ENCODE measurements around the gene PJA2. TPM values are rescaled to one million over a fixed set of nuclear protein-coding genes. Genes with fewer than 3 reads are reported as not detected.

PJA2 gene
- total RNA-seq, 1 experiment from 2014 or later = 54.4 TPM

DNA sequence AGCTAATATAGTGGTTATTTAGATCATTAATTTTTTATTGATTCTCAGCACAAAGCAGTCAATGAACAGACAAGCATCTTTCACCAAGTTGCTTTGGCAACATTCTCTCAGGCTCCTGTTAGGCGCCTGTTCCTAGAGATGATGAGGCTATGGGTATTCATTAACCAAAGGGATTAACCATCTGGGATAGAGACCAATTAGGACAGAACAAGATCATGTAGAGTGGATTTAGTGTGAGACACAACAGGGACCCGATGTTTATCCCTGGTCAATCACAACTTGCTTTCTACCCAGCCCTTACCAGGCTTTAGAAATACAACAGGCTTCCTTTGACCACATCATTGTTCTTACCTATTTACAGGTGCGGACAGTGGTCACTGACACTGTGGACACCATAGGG, 82.2 kb downstream of the PJA2 start:
- H3K4me1 Mint-ChIP-seq (ENCODE audit: insufficient read depth, unreplicated experiment) = no peaks in the 10 kb centered on the region
- peaks cover 10% of the 10 kb centered on the region for H3K36me3 Mint-ChIP-seq (ENCODE audit: insufficient read depth, unreplicated experiment)
- H3K9me3 Mint-ChIP-seq (ENCODE audit: unreplicated experiment) = no peaks in the 10 kb centered on the region
- no peak overlapping the region for H3K27ac Mint-ChIP-seq (ENCODE audit: low read depth, unreplicated experiment)
- no TSS peak for BruUV-seq (replicated peaks)
- ChIA-PET CTCF (no interaction called here), POLR2A (interaction anchor here (1.2 kb wide), 1 partner anchor 579 kb away, joined by 3 read pairs; the partner anchor contains the start of gene FER)
- DNase-seq (ENCODE audit: unreplicated experiment) = no peak
- intact Hi-C loops (cut with micrococcal nuclease) = no loop called here
- no peaks in the 10 kb centered on the region for H3K27me3 Mint-ChIP-seq (ENCODE audit: insufficient read depth, unreplicated experiment)
- TF ChIP-seq, protein P1, sequence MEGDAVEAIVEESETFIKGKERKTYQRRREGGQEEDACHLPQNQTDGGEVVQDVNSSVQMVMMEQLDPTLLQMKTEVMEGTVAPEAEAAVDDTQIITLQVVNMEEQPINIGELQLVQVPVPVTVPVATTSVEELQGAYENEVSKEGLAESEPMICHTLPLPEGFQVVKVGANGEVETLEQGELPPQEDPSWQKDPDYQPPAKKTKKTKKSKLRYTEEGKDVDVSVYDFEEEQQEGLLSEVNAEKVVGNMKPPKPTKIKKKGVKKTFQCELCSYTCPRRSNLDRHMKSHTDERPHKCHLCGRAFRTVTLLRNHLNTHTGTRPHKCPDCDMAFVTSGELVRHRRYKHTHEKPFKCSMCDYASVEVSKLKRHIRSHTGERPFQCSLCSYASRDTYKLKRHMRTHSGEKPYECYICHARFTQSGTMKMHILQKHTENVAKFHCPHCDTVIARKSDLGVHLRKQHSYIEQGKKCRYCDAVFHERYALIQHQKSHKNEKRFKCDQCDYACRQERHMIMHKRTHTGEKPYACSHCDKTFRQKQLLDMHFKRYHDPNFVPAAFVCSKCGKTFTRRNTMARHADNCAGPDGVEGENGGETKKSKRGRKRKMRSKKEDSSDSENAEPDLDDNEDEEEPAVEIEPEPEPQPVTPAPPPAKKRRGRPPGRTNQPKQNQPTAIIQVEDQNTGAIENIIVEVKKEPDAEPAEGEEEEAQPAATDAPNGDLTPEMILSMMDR (IDR thresholded peaks at IDR 0.05; ENCODE audit: unreplicated experiment) = no peak
- H3K4me3 Mint-ChIP-seq (ENCODE audit: unreplicated experiment) = no peak overlapping the region

DNA sequence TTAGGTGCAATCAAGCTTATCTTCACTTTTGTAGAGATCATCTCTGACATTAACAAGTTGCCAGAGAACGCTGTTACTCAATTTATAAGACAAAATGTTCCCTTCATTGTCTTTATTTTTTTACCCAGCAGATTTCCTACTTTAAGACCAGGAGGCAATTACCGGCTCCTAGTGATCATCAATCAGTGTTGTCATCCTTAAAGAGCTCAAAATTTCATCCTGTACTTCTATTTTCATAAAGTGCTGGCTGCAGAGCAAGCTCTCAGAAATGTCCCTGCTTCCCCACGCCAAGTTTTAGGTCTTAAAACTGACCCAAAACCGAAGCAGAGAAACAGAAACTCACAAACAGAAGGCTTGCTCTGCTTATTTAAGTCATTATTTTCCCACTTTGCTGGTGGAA, 82.9 kb downstream of the PJA2 start:
- ChIA-PET POLR2A (interaction anchor here (1.2 kb wide), 1 partner anchor 579 kb away, joined by 3 read pairs; the partner anchor contains the start of gene FER), CTCF (no interaction called here)
- intact Hi-C loops (cut with micrococcal nuclease) = no loop called here
- BruUV-seq (replicated peaks) = no TSS peak
- no peak overlapping the region for H3K4me3 Mint-ChIP-seq (ENCODE audit: unreplicated experiment)
- DNase-seq (ENCODE audit: unreplicated experiment) = no peak
- no peaks in the 10 kb centered on the region for H3K4me1 Mint-ChIP-seq (ENCODE audit: insufficient read depth, unreplicated experiment)
- no peaks in the 10 kb centered on the region for H3K9me3 Mint-ChIP-seq (ENCODE audit: unreplicated experiment)
- peaks cover 10% of the 10 kb centered on the region for H3K36me3 Mint-ChIP-seq (ENCODE audit: insufficient read depth, unreplicated experiment)
- H3K27me3 Mint-ChIP-seq (ENCODE audit: insufficient read depth, unreplicated experiment) = no peaks in the 10 kb centered on the region
- TF ChIP-seq, protein P1 (IDR thresholded peaks at IDR 0.05; ENCODE audit: unreplicated experiment) = no peak
- no peak overlapping the region for H3K27ac Mint-ChIP-seq (ENCODE audit: low read depth, unreplicated experiment)

DNA sequence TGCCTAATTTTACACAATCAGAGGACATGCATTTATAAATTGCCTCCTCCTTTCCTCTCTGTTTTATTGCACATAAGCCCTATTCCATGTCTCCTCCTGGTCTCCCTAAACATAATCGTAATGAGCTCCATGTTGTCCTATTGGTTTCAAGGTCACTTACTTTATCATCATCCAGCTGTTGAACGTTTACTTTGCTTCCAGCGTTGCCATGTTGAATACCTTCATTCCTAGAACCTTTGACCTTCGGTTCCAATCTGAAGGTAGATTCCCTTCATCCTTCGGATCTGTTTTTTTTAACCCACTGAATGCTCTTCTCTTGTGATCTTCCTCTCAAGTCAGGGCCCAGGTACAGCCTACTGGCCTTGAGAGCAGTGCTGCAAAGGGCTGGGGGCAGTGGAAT, 84.3 kb downstream of the PJA2 start:
- no TSS peak for BruUV-seq (replicated peaks)

DNA sequence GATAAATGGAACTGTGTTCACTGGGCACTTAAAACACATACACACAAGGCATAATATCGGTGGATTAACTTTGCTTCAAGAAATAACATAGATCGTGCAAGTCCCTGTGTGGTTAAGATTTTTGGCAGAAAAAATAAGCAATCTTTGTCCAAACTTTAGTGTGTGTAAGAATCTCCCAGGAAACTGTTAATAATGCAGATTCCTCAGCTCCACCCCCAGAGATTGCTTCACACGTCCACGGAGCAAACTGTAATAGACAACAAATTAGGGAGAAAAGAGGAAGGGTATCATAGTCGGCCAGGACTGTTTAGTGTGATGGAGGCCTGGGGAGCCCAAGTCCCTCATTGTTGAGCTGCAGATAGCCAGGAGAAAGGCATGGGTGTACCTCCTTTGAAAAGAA, 84.8 kb downstream of the PJA2 start:
- H3K27ac Mint-ChIP-seq (ENCODE audit: low read depth, unreplicated experiment) = no peak overlapping the region
- H3K4me3 Mint-ChIP-seq (ENCODE audit: unreplicated experiment) = no peak overlapping the region
- no peak for DNase-seq (ENCODE audit: unreplicated experiment)
- TF ChIP-seq, protein P1 (IDR thresholded peaks at IDR 0.05; ENCODE audit: unreplicated experiment) = no peak
- H3K4me1 Mint-ChIP-seq (ENCODE audit: insufficient read depth, unreplicated experiment) = no peaks in the 10 kb centered on the region
- POLR2A ChIA-PET = no interaction called here
- H3K9me3 Mint-ChIP-seq (ENCODE audit: unreplicated experiment) = no peaks in the 10 kb centered on the region
- no TSS peak for BruUV-seq (replicated peaks)
- H3K36me3 Mint-ChIP-seq (ENCODE audit: insufficient read depth, unreplicated experiment) = peaks cover 5% of the 10 kb centered on the region
- CTCF ChIA-PET = interaction anchor here (0.6 kb wide), 1 partner anchor 69 kb away, joined by 3 read pairs; no protein-coding TSS in a partner anchor
- intact Hi-C loops (cut with micrococcal nuclease) = no loop called here
- no peaks in the 10 kb centered on the region for H3K27me3 Mint-ChIP-seq (ENCODE audit: insufficient read depth, unreplicated experiment)

More for the DNA sequence above, 84.3 kb downstream of the PJA2 start:
- no peaks in the 10 kb centered on the region for H3K27me3 Mint-ChIP-seq (ENCODE audit: insufficient read depth, unreplicated experiment)
- no peak overlapping the region for H3K27ac Mint-ChIP-seq (ENCODE audit: low read depth, unreplicated experiment)
- TF ChIP-seq, protein P1 (IDR thresholded peaks at IDR 0.05; ENCODE audit: unreplicated experiment) = no peak
- intact Hi-C loops (cut with micrococcal nuclease) = no loop called here
- peaks cover 9% of the 10 kb centered on the region for H3K36me3 Mint-ChIP-seq (ENCODE audit: insufficient read depth, unreplicated experiment)
- DNase-seq (ENCODE audit: unreplicated experiment) = no peak
- CTCF ChIA-PET = interaction anchor here (0.6 kb wide), 1 partner anchor 69 kb away, joined by 3 read pairs; no protein-coding TSS in a partner anchor
- H3K9me3 Mint-ChIP-seq (ENCODE audit: unreplicated experiment) = no peaks in the 10 kb centered on the region
- H3K4me1 Mint-ChIP-seq (ENCODE audit: insufficient read depth, unreplicated experiment) = no peaks in the 10 kb centered on the region
- POLR2A ChIA-PET = interaction anchor here (0.7 kb wide), 1 partner anchor 130 kb away, joined by 3 read pairs; no protein-coding TSS in a partner anchor
- H3K4me3 Mint-ChIP-seq (ENCODE audit: unreplicated experiment) = no peak overlapping the region
